H9 (cell line): ENCODE data around the gene TOGARAM2. TPM values are rescaled to one million over a fixed set of nuclear protein-coding genes. Genes with fewer than 3 reads are reported as not detected.

Experiments used
- DNase-seq: peaks from one replicate; pipeline ENCODE4 v3.0.0-alpha.2; 2017
- H2AFZ ChIP-seq: one replicate; pipeline ENCODE4 v1.6.1; 2013; ENCODE audit warnings: mild to moderate bottlenecking, low read length, control low read depth, moderate library complexity
- H2AK5ac ChIP-seq: 2 replicates; pipeline ENCODE4 v1.6.1; 2013; ENCODE audit warnings: low read length, control low read depth, mixed read lengths; ENCODE audit not compliant: insufficient read length
- H2BK120ac ChIP-seq: one replicate; pipeline ENCODE4 v1.6.1; 2013; ENCODE audit warnings: low read depth, mild to moderate bottlenecking, low read length, control low read depth, inconsistent platforms; ENCODE audit not compliant: poor library complexity, severe bottlenecking
- H2BK12ac ChIP-seq: 2 replicates; pipeline ENCODE4 v1.6.1; 2013; ENCODE audit warnings: low read length, control low read depth, mixed read lengths, low read depth; ENCODE audit not compliant: insufficient read length
- H2BK15ac ChIP-seq: 2 replicates; pipeline ENCODE4 v1.6.1; 2013; ENCODE audit warnings: low read depth, low read length, control low read depth
- H2BK20ac ChIP-seq: one replicate; pipeline ENCODE4 v1.6.1; 2013; ENCODE audit warnings: low read depth, mild to moderate bottlenecking, low read length, control low read depth, inconsistent platforms; ENCODE audit not compliant: poor library complexity, severe bottlenecking
- H2BK5ac ChIP-seq: 2 replicates; pipeline ENCODE4 v1.6.1; 2013; ENCODE audit warnings: low read length, control low read depth, mixed read lengths; ENCODE audit not compliant: insufficient read length
- H3K14ac ChIP-seq: 2 replicates; pipeline ENCODE4 v1.6.1; 2013; ENCODE audit warnings: low read length, control low read depth; ENCODE audit not compliant: insufficient read depth
- H3K18ac ChIP-seq: 2 replicates; pipeline ENCODE4 v1.6.1; 2013; ENCODE audit warnings: low read depth, mild to moderate bottlenecking, mixed read lengths, low read length, control low read depth; ENCODE audit not compliant: insufficient read length
- H3K23ac ChIP-seq: 2 replicates; pipeline ENCODE4 v1.6.1; 2013; ENCODE audit warnings: low read length, control low read depth, mixed read lengths, low read depth; ENCODE audit not compliant: insufficient read length
- H3K23me2 ChIP-seq: 2 replicates; pipeline ENCODE4 v1.6.1; 2013; ENCODE audit warnings: low read depth, mild to moderate bottlenecking, mixed read lengths, low read length, control low read depth; ENCODE audit not compliant: insufficient read length, poor library complexity, severe bottlenecking
- H3K27ac ChIP-seq: 2 replicates; pipeline ENCODE4 v1.5.1; 2013; ENCODE audit warnings: low read length, control low read depth, mixed read lengths, low read depth; ENCODE audit not compliant: insufficient read length
- H3K27me3 ChIP-seq: 2 replicates; pipeline ENCODE4 v1.6.1; 2013; ENCODE audit warnings: low read length, control low read depth, inconsistent platforms; ENCODE audit not compliant: insufficient read depth
- H3K4ac ChIP-seq: 2 replicates; pipeline ENCODE4 v1.6.1; 2013; ENCODE audit warnings: low read depth, mild to moderate bottlenecking, control low read depth, inconsistent platforms, low read length, moderate library complexity
- H3K4me1 ChIP-seq: 2 replicates; pipeline ENCODE4 v1.6.1; 2013; ENCODE audit warnings: low read length, control low read depth, inconsistent platforms; ENCODE audit not compliant: insufficient read depth
- H3K4me2 ChIP-seq: 2 replicates; pipeline ENCODE4 v1.6.1; 2013; ENCODE audit warnings: low read length, control low read depth, mixed read lengths; ENCODE audit not compliant: insufficient read length, insufficient read depth
- H3K56ac ChIP-seq: 2 replicates; pipeline ENCODE4 v1.6.1; 2013; ENCODE audit warnings: low read depth, mild to moderate bottlenecking, mixed read lengths, low read length, control low read depth; ENCODE audit not compliant: insufficient read length
- H3K79me1 ChIP-seq: 2 replicates; pipeline ENCODE4 v1.6.1; 2013; ENCODE audit warnings: low read depth, mild to moderate bottlenecking, moderate library complexity, low read length, control low read depth, inconsistent platforms; ENCODE audit not compliant: insufficient read depth, poor library complexity, severe bottlenecking
- H3K79me2 ChIP-seq: 2 replicates; pipeline ENCODE4 v1.6.1; 2013; ENCODE audit warnings: low read length, control low read depth, inconsistent platforms; ENCODE audit not compliant: insufficient read depth
- H3K9ac ChIP-seq: 2 replicates; pipeline ENCODE4 v1.6.1; 2013; ENCODE audit warnings: low read length, control low read depth, mixed read lengths; ENCODE audit not compliant: insufficient read length; ENCODE audit errors: extremely low read depth
- H3K9me3 ChIP-seq: one replicate; pipeline ENCODE4 v1.6.1; 2013; ENCODE audit warnings: low read depth, low read length, inconsistent platforms; ENCODE audit not compliant: control insufficient read depth
- H3T11ph ChIP-seq: one replicate; pipeline ENCODE4 v1.6.1; 2013; ENCODE audit warnings: mild to moderate bottlenecking, low read length, control low read depth, inconsistent platforms
- H4K20me1 ChIP-seq: one replicate; pipeline ENCODE4 v1.6.1; 2013; ENCODE audit not compliant: control insufficient read depth, insufficient read length, insufficient read depth
- H4K5ac ChIP-seq: 2 replicates; pipeline ENCODE4 v1.6.1; 2013; ENCODE audit warnings: low read depth, mild to moderate bottlenecking, mixed read lengths, low read length, control low read depth; ENCODE audit not compliant: insufficient read length
- H4K8ac ChIP-seq: replicated peaks from 2 replicates; pipeline ENCODE4 v1.6.1; 2013; ENCODE audit warnings: low read length, control low read depth, mixed read lengths, low read depth; ENCODE audit not compliant: insufficient read length
- H4K91ac ChIP-seq: 2 replicates; pipeline ENCODE4 v1.6.1; 2013; ENCODE audit warnings: low read depth, mild to moderate bottlenecking, moderate library complexity, mixed read lengths, low read length, control low read depth; ENCODE audit not compliant: insufficient read length
- H3K27ac Mint-ChIP-seq, 3 experiments: 2 replicates in 2 of 3; 3 replicates in 1 of 3; pipeline ENCODE4 v1.8.0; 2020 to 2021; ENCODE audit warnings: mixed read lengths in 3 of 3, mild to moderate bottlenecking in 1 of 3, moderate library complexity in 1 of 3
- H3K27me3 Mint-ChIP-seq: 2 replicates; pipeline ENCODE4 v1.8.0; 2021; ENCODE audit warnings: low read depth, mild to moderate bottlenecking, moderate library complexity, mixed read lengths
- H3K36me3 Mint-ChIP-seq, 3 experiments: 2 replicates in 2 of 3; 3 replicates in 1 of 3; pipeline ENCODE4 v1.8.0; 2020 to 2021; ENCODE audit warnings: low read depth in 3 of 3, mixed read lengths in 3 of 3; ENCODE audit not compliant: insufficient read depth in 1 of 3
- H3K4me1 Mint-ChIP-seq, 2 experiments: 2 replicates each; pipeline ENCODE4 v1.8.0; 2020; ENCODE audit warnings: mixed read lengths in 2 of 2
- H3K4me3 Mint-ChIP-seq, 2 experiments: 2 replicates in 1 of 2; 3 replicates in 1 of 2; pipeline ENCODE4 v1.8.0; 2020 to 2021; ENCODE audit warnings: mild to moderate bottlenecking in 2 of 2, mixed read lengths in 2 of 2, moderate library complexity in 1 of 2
- H3K9me3 Mint-ChIP-seq, 2 experiments: 2 replicates in 1 of 2; 3 replicates in 1 of 2; pipeline ENCODE4 v1.8.0; 2020; ENCODE audit warnings: mild to moderate bottlenecking in 2 of 2, mixed read lengths in 2 of 2, moderate library complexity in 1 of 2
- CTCF ChIP-seq: fragments of 200-600 bp; sonication (generic); conservative IDR thresholded peaks from 3 replicates; pipeline ENCODE4 v1.8.0; 2021; ENCODE audit warnings: antibody characterized with exemption, mild to moderate bottlenecking
- WGBS: extraction: QIAGEN DNeasy Blood & Tissue Kit; methylation state at CpG from one replicate; pipeline ENCODE4 v1.1.7; 2013; ENCODE audit warnings: missing lambda C conversion rate, low lambda C conversion rate, mixed read lengths; ENCODE audit not compliant: insufficient read length; ENCODE audit errors: extremely low coverage; 5-methylcytosine and 5-hydroxymethylcytosine counted together
- total RNA-seq: library from RNA; stranded (reverse); gene quantifications from 2 replicates; pipeline ENCODE4 v1.2.1, GENCODE V29; 2021

The TOGARAM2 gene
- total RNA-seq, 1 experiment from 2014 or later, result 0.83 TPM

- no peak overlapping the region for H3K18ac ChIP-seq
- no peak overlapping the region for H4K5ac ChIP-seq
- H3K79me2 ChIP-seq, result no peaks in the 10 kb centered on the region
- no peaks in the 10 kb centered on the region for H3K9me3 Mint-ChIP-seq
- no peak overlapping the region for H3K9ac ChIP-seq
- H2BK20ac ChIP-seq, result no peak overlapping the region
- no peak overlapping the region for H4K91ac ChIP-seq
- no peaks in the 10 kb centered on the region for H3K27me3 ChIP-seq
- 0 out of 7 replicates have a peak overlapping the region, but pooled peaks of 1 of the 3 experiments have one; percentile 11 for H3K27ac Mint-ChIP-seq
- no peak overlapping the region for H2BK120ac ChIP-seq
- H3K79me1 ChIP-seq, result no peaks in the 10 kb centered on the region
- H3K4me1 Mint-ChIP-seq, result peaks cover 4 to 5% of the 10 kb centered on the region in 2 experiments; a peak in 3 of 4 replicates
- peak; percentile 29; the same call in 1 of the 3 replicates for TF ChIP-seq CTCF
- no peak overlapping the region for H3K27ac ChIP-seq
- no peak overlapping the region; a peak in 1 of 5 replicates for H3K4me3 Mint-ChIP-seq
- H3K9me3 ChIP-seq, result no peaks in the 10 kb centered on the region
- no peaks in the 10 kb centered on the region for H3K36me3 Mint-ChIP-seq
- no peak overlapping the region for H3K23ac ChIP-seq
- no peaks in the 10 kb centered on the region for H4K20me1 ChIP-seq
- no peaks in the 10 kb centered on the region for H3K4me1 ChIP-seq
- no peaks in the 10 kb centered on the region for H3K27me3 Mint-ChIP-seq
- H2AFZ ChIP-seq, result no peak overlapping the region
- no peak overlapping the region for H2BK5ac ChIP-seq
- H2BK15ac ChIP-seq, result no peak overlapping the region
- WGBS, result no CpG with 5 or more reads among the region's 6 CpGs
- H3K4me2 ChIP-seq, result no peak overlapping the region
- H3K23me2 ChIP-seq, result no peaks in the 10 kb centered on the region
- H3K56ac ChIP-seq, result no peak overlapping the region
- H3K4ac ChIP-seq, result no peak overlapping the region
- H2BK12ac ChIP-seq, result no peak overlapping the region
- no peak overlapping the region for H3K14ac ChIP-seq
- no peak overlapping the region for H3T11ph ChIP-seq
- no peak for DNase-seq
- no peak overlapping the region for H4K8ac ChIP-seq
- H2AK5ac ChIP-seq, result no peak overlapping the region
These were observed 2.5 kb upstream of the TOGARAM2 start for GRCh38 chr2:28978606-28979005.
